ENCODE results near the gene CRACDL.

Gene CRACDL

DNA sequence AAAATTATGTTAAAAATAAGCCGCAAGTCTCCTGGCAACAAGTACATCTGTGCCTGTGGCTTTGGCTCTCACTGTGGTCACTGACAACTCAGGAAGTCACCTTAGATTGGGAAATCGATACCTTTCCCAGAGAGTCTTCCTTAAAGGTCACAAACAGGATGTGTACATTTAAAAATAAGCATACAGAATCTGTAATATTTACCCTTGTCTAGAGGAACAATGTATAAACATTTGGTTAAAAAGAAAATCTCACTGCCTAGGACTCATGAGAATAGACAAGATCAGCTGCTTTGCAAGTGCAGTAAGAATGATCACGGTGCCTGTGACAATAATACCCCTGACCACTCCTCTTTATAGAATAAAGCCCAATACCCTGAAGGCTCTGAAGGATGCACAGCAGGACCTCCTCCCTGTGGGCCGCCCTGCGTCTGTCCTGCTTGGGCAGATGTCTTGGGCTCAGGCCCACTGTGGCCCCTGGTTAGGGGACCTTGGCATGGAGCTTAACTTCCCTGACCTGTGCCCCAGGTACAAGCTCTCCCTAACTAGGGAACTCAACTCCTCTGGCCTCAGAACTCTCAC, 107.1 kb downstream of the CRACDL start:
- TF ChIP-seq, protein P1, sequence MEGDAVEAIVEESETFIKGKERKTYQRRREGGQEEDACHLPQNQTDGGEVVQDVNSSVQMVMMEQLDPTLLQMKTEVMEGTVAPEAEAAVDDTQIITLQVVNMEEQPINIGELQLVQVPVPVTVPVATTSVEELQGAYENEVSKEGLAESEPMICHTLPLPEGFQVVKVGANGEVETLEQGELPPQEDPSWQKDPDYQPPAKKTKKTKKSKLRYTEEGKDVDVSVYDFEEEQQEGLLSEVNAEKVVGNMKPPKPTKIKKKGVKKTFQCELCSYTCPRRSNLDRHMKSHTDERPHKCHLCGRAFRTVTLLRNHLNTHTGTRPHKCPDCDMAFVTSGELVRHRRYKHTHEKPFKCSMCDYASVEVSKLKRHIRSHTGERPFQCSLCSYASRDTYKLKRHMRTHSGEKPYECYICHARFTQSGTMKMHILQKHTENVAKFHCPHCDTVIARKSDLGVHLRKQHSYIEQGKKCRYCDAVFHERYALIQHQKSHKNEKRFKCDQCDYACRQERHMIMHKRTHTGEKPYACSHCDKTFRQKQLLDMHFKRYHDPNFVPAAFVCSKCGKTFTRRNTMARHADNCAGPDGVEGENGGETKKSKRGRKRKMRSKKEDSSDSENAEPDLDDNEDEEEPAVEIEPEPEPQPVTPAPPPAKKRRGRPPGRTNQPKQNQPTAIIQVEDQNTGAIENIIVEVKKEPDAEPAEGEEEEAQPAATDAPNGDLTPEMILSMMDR (IDR thresholded peaks at IDR 0.05) = no peak

DNA sequence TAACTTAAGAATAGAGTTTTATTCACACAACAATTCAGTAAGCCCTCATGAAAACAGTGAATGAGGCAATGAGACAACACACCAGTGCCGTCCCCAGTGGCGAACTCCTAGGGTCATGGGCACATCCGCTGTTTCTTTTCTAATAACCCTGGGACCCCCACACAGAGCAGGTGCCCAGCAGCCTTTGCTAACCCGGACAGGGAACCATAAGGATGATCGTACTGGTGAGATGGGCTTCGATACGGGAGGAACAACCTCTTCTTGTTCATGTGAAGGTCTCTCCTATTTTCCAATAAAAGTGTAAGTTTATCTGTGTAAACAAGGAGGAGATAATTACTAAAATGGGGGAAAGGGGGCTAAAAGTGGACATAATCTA, 107.7 kb downstream of the CRACDL start:
- TF ChIP-seq, protein P1 (IDR thresholded peaks at IDR 0.05) = no peak

DNA sequence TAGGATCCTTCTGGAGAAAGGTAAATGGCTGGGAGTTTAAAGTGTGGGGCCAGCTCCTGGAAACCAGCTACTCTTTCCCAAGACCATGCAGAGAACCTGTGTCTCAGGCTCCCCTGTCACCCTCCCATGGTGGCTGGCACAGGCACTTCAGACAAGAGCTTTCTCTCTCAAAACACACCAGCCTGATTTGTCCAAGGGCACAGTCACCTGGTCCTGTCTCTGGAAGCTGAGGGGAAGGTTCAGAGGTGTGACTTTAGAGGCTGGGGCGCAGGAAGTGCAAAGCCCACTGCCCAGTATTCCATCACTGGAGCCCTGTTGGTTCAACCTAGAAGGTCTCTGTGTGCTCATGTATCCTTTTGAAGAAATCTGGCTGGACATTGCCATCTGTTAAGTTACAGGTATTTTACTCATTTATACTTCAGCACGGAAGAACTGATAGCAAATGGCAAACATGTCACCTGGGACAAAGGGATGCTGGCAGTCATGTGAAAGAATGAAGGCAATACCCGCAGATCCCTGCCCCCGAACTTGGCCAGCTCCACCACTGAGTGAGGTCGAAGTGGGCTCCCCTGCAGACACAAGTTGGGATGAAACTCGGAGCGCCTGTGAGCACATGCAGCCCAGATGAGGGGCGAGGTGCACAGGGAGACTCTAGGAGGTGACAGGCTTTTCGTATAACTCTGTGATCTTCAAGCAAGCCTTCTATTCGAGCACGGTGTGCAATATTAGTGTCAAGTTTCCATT, 108.2 kb downstream of the CRACDL start:
- TF ChIP-seq, protein P1 (IDR thresholded peaks at IDR 0.05) = no peak

DNA sequence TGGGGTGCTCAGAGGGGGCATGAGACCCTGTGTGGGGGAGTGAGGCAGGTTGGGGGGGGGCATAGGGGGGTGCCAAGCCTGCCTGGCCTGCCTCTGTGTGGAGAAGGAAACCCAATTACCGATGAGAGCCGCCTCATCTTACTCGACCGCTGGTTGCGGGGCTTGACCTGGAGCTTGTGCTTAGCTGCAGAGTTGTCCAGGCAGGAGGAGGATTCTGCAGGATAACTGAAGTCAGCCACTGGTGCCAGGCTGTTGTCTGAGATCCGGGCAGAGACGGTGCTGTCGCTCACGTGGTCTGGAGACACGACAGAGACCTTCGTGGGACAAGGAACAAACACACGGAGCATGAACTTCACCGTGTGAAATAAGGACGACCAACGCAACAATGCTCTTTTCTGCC, 109.2 kb downstream of the CRACDL start:
- TF ChIP-seq, protein P1 (IDR thresholded peaks at IDR 0.05) = no peak

DNA sequence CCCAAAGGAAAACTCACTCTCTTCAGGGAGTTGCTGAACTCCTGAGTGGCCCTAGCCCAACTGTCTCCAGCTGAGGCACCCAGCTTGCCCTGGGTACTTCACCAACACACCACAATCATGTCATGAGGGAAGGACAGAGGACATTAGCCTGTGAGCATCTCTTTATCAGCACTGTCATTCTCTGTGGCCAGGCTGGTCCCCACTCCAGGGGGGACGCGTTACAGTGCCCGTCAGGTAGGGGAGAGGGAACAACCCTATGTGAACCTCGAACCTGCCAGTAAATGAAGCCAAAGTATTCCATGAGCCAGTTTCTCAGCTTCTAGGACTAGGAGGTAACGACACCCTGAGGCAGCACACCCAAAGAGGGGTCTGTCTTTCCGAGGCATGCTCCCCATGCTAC, 110.2 kb downstream of the CRACDL start:
- TF ChIP-seq, protein P1 (IDR thresholded peaks at IDR 0.05) = no peak

DNA sequence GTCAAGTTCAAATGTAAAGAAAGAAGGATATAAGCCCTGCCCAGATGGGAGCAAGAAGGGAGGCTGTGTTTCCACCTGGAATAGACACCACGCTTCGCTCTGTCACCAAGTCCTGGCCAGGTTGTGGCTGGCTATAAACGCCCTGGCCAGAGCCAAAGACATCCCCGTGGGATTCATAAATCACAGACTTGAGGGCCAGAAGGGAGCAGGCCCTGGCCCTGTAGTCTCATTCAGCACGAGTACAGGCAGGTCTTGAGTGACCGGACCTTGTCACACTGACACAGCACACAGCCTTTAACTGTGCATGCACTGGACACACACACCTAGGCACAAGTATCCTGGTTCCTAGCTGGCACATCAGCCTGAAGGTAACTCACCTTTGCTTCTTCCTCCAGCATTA, 110.6 kb downstream of the CRACDL start:
- TF ChIP-seq, protein P1 (IDR thresholded peaks at IDR 0.05) = no peak

DNA sequence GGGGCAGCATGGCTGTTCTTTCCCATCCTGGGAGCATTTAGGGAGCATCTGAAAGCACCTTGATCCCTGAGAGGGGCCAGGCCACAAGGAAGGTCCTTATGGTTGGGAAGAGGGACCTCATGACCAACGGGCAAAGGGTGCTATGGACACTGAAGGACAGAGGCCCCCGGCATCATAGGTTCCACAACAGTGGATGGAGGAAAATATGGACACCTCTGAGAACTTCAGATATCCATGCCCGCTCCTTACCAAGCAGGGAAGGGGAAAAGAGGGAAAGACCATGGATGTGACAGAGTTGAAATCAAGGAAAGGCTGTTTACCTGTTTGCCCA, 111.0 kb downstream of the CRACDL start:
- TF ChIP-seq, protein P1 (IDR thresholded peaks at IDR 0.05) = no peak
